GM20431 (cell line): ENCODE data around the gene MCEMP1.
"Not testable (repeated sequence)": the region's sequence is repeated elsewhere in the genome, so short reads cannot be mapped to it uniquely, and the experiment has no call there.

Experiments
- in situ Hi-C: fragments of 300-500 bp; cut with MseI, MboI; formaldehyde crosslinking; loops from one replicate; pipeline ENCODE4 v1.15.0; 2020; ENCODE audit warnings: low sequenced_read_pairs; ENCODE audit not compliant: unreplicated experiment

Gene MCEMP1

DNA sequence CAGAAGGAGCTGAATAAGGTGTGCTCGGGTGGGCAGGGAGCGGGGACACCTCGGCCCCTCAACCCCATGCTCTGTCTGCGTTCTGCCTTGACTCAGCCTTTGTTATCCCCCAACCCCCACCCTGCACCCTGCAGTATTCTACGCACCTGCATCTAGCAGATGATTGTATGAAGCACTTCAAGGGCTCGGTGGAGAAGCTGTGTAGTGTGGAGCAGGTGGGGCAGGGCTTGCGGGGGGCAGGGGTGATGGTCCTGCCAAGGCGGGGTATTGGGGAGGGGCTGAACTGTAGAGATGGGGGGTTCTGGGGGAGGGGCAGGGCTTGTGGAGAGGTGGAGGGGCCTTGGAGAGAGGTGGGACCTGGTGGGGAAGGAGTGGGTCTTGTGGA lies 33.9 kb upstream of the MCEMP1 start:
- in situ Hi-C loops: no loop called here

DNA sequence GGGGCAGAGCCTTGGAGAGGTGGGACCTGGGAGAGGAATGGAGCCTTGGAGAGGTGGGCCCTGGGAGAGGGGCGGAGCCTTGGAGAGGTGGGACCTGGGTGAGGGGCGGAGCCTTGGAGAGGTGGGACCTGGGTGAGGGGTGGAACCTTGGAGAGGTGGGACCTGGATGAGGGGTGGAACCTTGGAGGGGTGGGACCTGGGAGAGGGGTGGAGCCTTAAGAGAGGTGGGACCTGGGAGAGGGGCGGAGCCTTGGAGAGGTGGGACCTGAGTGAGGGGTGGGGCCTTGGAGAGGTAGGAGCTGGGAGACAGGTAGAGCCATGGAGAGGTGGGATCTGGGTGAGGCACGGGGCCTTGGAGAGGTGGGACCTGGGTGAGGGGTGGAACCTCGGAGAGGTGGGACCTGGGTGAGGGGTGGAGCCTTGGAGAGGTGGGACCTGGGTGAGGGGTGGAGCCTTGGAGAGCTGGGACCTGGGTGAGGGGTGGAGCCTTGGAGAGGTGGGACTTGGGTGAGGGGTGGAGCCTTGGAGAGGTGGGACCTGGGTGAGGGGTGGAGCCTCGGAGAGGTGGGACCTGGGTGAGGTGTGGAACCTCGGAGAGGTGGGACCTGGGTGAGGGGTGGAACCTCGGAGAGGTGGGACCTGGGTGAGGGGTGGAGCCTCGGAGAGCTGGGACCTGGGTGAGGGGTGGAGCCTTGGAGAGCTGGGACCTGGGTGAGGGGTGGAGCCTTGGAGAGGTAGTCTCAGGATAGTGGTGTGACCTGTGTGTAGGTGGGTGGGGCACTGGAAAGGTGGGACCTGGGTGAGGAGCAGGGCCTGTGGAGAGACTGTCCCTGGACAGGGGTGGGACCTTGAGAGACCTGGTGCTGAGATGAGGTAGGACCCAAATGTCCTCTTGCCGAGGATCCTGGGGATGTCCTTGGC lies 33.0 kb upstream of the MCEMP1 start:
- in situ Hi-C loops: not testable (repeated sequence)

DNA sequence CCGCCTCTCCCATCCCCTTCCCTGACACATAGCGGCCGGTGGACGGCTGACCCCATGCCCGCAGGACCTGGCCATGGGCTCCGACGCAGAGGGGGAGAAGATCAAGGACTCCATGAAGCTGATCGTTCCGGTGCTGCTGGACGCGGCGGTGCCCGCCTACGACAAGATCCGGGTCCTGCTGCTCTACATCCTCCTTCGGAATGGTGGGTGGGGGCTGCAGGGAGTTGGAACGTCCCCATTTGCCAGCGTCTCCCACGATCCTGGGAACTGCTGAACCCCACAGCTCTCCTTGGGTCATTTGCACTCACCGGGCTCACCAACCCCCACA lies 32.4 kb upstream of the MCEMP1 start:
- in situ Hi-C loops: no loop called here

DNA sequence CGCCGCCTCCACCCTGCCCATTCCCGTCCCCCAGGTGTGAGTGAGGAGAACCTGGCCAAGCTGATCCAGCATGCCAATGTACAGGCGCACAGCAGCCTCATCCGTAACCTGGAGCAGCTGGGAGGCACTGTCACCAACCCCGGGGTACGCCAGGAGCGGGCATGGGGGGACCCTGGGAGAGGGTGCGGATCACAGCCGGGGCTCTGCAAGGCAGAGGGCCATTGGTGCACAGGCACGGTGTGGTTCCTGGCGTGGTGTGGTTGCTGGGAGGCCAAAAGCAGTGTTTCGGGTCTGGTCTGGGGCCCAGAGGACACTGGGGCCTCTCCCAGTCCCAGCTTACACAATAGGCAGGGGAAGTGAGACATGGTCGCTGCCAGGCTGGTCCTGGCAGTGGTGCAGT lies 31.7 kb upstream of the MCEMP1 start:
- in situ Hi-C loops: no loop called here

DNA sequence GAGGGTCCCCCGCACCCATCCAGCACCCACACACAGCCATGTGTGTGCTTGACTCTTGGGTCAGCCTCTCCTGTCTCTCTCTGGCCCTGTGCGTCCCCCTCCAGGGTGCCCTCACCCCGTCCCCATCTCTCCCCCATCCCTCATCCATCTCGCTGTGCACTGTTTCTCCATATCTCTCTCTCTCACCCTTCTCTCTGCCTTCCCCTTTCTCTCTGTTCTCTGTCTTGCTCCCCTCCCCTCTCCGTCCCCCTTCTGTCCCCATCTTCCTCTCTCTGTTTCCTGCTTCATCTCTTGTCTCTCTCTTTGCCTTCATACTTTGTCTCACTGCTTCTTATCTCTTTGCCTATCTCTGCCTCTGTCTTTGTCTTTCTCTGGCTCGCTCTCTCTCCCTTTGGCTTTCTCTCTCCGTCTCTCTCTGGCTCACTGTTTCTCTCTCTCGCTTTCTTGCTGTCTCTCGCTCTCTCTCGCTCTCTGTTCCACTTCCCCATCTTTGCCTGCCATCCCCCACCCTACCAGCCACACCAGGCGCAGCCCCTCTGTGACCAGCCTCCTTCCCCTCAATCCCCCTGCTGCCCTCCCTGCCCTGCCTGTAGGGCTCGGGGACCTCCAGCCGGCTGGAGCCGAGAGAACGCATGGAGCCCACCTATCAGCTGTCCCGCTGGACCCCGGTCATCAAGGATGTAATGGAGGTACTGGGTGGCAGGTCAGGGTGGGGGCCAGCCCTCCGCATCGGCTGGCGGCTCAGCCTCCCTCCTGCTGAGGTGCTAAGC lies 31.0 kb upstream of the MCEMP1 start:
- in situ Hi-C loops: no loop called here

DNA sequence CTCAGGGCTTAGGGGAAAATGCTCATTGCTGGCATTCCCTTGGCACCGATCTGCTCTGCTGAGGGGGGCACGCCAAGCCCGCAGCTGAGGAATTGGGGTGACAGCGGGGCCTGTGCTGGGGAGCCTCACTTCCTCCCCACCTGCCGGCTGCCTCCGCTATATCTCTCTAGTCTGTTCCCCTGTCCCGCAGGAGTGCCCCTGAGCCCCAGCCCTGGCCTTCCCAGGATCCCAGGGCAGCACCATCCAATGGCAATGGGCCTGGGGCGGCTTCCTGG lies 30.5 kb upstream of the MCEMP1 start:
- in situ Hi-C loops: no loop called here

DNA sequence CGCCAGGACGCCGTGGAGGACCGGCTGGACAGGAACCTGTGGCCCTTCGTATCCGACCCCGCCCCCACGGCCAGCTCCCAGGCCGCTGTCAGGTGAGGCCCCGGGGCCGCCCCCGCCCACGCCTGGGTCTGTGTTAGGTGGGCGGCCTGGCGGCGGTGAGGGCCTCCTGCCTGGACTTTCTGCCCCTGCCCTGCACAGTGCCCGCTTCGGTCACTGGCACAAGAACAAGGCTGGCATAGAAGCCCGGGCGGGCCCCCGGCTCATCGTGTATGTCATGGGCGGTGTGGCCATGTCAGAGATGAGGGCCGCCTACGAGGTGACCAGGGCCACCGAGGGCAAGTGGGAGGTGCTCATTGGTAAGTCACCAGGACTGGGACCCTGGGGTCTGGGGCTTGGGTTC lies 29.7 kb upstream of the MCEMP1 start:
- in situ Hi-C loops: no loop called here

DNA sequence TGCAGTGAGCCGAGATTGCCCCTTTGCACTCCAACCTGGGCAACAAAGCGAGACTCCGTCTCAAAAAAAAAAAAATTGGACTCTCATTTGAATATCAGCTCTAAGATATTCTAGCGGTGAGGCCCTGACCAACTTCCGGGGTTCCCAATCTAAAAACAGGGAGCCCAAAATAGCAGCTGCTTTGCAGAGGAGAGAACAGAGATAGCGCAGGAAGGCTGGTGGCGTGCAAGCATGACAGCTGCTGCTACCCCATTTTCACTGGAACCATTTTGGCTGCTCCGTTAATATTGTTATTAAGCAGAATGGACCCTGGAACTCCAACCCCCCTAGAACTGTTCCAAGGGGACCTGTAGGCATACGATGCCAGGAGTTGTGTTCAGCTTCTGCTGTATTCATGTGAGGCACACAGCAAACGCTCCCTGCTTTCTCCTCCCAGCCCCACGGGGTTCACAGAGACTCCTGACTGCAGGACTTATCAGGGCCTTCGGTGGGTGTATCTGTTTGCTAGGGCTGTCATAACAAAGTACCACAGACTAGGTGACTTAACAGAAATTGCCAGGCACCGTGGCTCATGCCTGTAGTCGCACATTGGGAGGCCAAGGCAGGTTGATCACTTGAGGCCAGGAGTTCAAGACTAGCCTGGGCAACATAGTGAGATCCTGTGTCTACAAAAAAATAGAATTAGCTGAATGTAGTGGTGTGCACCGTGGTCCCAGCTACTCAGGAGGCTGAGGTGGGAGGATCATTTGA lies 28.4 kb upstream of the MCEMP1 start:
- in situ Hi-C loops: no loop called here

DNA sequence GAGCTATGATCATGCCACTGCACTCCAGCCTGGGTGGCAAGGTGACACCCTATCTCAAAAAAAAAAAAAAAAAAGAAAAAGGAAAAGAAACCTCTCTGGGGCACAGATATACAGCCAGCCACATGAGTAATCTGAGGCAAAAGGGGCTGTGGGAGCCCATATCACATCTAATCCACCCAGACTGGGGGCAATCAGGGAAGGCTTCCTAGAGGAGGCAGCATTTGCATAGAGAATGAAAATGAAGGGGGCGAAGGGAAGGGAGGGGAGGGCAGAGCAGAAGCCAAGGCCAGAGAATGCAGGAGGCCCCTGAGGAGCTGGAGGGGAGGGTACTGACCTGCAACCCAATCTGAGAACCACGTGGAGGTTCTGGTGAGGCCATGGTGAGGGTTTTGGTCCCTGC lies 26.7 kb upstream of the MCEMP1 start:
- in situ Hi-C loops: no loop called here

DNA sequence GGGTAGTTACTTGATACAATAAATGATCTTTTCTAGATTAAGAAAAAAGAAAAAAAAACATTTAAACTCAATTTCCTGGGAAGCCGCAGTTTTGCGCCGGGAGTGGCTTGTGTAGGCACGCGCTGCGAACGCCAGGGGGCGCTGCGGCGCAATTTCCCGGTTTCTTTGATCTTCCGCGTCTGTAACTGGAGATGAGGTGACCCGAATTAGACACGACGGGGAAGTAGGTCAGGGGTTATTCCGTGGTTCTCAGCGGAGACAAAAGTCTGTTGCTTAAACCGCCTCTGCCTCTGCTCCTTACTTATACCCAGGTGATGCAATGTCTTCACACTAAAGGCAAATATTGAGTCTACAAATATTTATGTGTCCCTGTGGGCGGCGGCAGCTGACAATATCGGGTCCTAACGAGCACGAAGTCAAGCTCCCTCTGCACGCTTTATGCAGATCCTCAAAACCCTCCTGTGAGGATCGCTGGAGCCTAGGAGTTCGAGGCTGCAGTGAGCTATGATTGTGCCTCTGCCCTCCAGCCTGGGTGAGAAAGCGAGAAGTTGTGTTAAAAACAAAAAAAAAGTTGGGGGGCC lies 24.7 kb upstream of the MCEMP1 start:
- in situ Hi-C loops: no loop called here

DNA sequence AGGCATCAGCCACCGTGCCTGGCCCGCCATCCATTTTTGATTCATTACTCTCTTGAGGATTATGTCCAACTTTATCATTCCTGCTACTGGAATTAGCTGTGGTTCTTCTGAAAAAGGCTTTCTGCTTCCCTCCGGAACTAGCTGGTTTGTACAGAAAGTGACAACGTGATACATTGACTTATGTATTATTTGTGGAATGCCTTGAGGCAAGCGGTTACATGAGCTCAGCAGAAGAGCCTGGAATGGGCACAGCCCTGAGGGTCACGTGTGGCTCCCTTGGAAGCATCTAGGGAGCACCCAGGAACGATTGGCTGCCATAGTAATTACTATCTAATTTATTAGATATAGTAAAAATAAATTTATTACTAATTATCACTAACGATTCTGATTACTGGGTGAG lies 22.5 kb upstream of the MCEMP1 start:
- in situ Hi-C loops: no loop called here

DNA sequence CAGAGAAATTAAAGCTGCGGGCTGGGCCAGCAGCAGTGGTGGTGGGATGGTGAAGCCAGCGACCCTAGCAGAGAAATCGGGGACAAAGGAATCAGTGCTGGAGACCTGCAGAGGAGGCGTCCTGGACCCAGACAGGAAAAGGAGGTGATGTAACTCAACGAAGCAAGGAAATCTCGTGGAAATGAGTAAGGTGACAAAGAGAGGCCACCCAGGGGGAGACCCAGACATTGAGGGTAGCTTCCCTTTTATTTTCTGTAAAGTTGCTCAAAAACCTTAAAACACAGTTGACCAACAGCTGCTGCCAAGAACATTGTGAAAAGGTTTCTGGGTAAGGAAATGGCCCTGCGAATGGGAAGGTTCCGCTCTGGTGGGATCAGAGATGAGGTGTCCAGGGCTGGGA lies 21.3 kb upstream of the MCEMP1 start:
- in situ Hi-C loops: no loop called here

DNA sequence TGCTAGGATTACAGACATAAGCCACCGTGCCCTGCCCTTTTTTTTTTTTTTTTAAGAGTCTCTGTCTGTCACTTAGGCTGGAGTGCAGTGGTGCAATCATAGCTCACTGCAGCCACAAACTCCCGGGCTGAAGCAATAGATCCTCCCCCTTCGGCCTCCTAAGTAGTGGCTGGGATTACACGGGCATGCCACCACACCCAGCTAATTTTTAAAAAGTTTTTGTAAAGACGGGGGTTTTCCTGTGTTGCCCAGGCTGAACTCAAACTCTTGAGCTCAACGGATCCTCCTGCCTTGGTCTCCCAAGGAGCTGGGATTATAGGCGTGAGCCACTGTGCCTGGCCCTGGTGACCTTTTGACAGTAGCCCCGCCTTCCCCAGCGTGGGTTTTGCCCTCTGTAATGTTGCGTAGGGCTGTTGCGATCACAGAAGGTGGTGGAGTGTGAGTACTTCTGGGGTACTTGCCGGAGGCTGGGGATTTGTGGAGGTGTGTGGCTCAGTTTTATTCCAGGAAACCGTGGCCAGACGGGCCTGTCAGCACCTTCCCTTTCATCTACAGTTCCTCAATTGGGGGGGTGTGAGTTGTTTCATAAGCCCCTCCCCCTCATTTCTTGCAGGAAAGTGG lies 19.6 kb upstream of the MCEMP1 start:
- in situ Hi-C loops: no loop called here

DNA sequence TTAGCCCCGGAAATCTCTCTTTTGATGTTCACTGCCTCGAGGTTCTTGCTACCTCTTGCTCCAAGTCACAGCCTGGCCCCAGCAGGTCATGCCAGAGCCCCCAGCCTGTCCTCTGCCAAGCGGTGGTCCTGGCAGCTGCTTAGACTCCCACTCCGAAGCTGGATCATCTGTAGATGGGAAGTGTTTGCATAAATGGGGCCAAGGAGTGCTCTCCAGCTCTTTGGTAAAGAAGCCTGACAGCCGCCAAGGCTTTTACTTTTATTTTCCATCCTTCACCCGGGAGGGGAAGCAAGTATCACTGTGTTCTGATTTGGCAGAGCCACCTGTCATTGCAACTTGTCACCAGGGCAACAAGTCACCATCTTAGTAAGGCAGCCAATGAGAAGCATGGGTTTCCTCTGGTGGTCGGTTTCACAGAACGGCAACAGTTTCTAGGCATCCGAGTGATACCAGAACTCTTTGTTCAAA lies 18.6 kb upstream of the MCEMP1 start:
- in situ Hi-C loops: no loop called here

DNA sequence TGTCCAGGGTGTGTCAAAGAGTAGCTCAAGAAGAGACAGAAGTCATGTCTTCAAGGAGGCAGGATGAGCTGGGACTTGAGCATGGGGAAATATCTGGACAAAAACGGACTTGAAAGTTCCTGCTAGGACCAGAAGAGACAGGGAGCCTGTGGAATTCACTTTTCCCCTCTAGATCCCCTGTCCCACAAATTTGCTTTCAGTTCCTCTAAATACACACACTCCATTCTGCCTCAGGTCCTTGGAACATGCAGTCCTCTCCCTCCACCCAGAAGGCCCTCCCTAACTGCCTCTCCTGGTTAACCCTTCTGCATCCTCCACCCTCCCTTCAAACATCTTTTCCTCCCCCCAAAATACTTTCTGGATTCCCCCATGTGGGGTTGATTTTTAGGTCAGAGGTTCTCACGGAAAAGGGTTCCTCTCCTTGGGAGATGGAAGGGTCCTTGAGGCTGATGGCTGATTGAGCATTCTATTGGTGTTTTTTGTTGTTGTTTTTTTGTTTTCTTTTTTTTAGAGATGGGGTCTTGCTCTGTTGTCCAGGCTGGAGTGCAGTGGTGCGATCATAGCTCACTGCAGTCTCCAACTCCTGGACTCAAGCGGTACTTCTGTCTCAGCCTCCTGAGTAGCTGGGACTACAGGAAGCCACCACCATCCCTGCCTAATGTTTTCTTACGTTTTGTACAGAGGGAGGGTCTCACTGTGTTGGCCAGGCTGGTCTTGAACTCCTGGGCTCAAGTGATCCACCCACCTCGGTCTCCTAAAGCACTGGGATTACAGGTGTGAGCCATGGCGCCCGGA lies 14.9 kb upstream of the MCEMP1 start:
- in situ Hi-C loops: no loop called here

DNA sequence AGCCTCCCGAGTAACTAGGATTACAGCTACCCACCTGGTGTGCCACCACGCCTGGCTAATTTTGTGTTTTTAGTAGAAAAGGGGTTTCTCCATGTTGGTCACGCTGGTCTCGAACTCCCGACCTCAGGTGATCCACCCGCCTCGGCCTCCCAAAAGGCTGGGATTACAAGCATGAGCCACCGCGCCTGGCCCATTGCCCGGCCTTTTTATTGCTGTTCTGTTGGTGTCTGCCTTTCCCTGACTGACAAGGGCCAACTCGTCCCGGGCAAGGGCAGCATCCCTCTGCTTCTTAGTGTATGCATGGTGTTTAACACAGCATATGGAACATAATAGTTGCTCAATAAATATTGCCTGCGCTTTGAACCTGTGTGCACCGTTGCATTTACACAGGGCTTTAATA lies 14.2 kb upstream of the MCEMP1 start:
- in situ Hi-C loops: no loop called here

DNA sequence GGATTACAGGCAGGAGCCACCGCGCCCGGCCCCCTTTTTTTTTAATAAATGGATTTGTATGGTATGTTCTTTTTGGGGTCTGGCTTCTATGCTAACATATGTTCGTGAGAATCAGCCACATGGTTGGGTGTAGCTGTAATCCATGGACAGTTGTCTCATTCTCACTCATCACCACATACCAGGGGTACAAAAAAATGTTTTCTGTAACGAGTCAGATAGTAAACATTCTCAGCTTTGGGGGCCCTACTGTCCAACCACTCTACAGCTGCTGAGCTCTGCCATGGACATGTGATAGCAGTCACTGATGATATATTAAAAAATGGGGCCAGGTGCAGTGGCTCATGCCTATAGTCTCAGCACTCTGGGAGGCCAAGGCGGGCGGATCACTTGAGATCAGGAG lies 13.2 kb upstream of the MCEMP1 start:
- in situ Hi-C loops: no loop called here

DNA sequence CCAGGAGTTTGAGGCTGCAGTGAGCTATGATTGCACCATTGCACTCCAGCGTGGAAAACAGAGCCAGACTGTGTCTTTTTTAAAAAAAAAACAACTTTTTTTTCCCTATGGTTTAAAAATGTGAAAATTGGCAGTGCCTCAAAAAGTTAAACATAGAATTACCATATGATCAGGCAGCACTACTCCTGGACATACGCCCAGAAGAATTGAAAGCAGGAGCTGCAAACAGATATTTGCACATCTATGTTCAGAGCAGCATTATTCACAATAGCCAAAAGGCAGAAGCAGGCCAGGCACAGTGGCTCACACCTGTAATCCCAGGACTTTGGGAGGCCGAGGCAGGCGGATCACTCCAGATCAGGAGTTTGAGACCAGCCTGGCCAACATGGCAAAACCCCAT lies 11.8 kb upstream of the MCEMP1 start:
- in situ Hi-C loops: no loop called here

DNA sequence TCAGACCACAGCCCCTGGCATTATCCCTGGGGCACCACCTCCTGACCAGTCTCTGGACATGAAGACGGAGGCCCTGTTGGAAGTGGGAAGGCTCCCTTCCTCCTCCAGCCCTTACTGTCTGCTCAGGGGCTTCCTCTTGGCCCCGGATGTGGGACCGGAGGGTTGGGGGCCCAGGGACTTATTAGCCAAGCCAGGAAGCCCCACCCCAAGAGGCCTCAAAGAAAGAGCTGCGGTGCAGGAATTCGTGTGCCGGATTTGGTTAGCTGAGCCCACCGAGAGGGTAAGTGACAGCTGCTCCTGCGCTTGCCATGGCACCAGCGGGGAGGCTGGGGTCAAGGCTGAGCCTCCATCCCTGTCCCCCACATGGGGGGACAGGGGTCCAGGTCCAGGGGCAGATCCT lies 8.0 kb upstream of the MCEMP1 start, which contains the start of gene RETN:
RETN (plus strand) TSS at position 208 of the 400 bp plus-strand sequence. CDS start 278 bp downstream, outside the sequence.
- in situ Hi-C loops: no loop called here
